Gastroesophageal sphincter (tissue), 4 donors: ENCODE data around the gene MYH14. TPM values are rescaled to one million over a fixed set of nuclear protein-coding genes. Genes with fewer than 3 reads are reported as not detected.

ENCODE experiments used
- ATAC-seq: fragments of 150-250 bp; one replicate; pipeline ENCODE4 v1.9.1; 2016; ENCODE audit warnings: mild to moderate bottlenecking, moderate library complexity
- H3K27ac ChIP-seq, 4 donors: fragments of 200-600 bp; sonication (generic) in 3 of 4; 1 replicate in 3 of 4; 2 replicates in 1 of 4; pipeline ENCODE4 v1.5.1; 2016 to 2019
- H3K27me3 ChIP-seq: fragments of 200-600 bp; sonication (generic); one replicate; pipeline ENCODE4 v1.5.1; 2019
- H3K36me3 ChIP-seq, 2 donors: fragments of 200-600 bp; sonication (generic); one replicate each; pipeline ENCODE4 v1.5.1; 2019; ENCODE audit warnings: control low read depth in 1 of 2
- H3K4me1 ChIP-seq, 3 donors: fragments of 200-600 bp; sonication (generic); 1 replicate in 2 of 3; 2 replicates in 1 of 3; pipeline ENCODE4 v1.5.1; 2016 to 2019; ENCODE audit warnings: control low read depth in 2 of 3
- H3K4me3 ChIP-seq, 2 donors: fragments of 200-600 bp; sonication (generic); one replicate each; pipeline ENCODE4 v1.5.1; 2019; ENCODE audit warnings: mild to moderate bottlenecking in 1 of 2, moderate library complexity in 1 of 2
- H3K9me3 ChIP-seq, 3 donors: fragments of 200-600 bp; sonication (generic); one replicate each; pipeline ENCODE4 v1.5.1; 2017 to 2019; ENCODE audit warnings: control low read depth in 2 of 3
- EP300 ChIP-seq: sonication (generic); formaldehyde crosslinking; IDR thresholded peaks from one replicate; pipeline ENCODE4 v1.6.1; 2017; ENCODE audit warnings: antibody characterized with exemption, mild to moderate bottlenecking
- POLR2A ChIP-seq, 2 donors: fragments of 450-650 bp; IDR thresholded peaks; one replicate each; pipeline ENCODE4 v1.6.1; 2017; ENCODE audit warnings: antibody characterized with exemption in 2 of 2, mild to moderate bottlenecking in 2 of 2, moderate library complexity in 1 of 2
- POLR2AphosphoS5 ChIP-seq: sonication (generic); formaldehyde crosslinking; IDR thresholded peaks from one replicate; pipeline ENCODE4 v1.6.1; 2017; ENCODE audit warnings: antibody characterized with exemption
- WGBS, 2 donors: methylation state at CpG; one replicate each; pipeline ENCODE4 v1.1.5; 2018; ENCODE audit warnings: low coverage in 1 of 2; 5-methylcytosine and 5-hydroxymethylcytosine counted together
- total RNA-seq, 4 donors: library from RNA; depleted of rRNA; stranded (reverse); fragments of >200 nt; gene quantifications; one replicate each; pipeline ENCODE4 v1.1.0, GENCODE V29; 2016
- TF ChIP-seq, protein P1 (sequence below), 4 experiments: fragments of 200-600 bp in 2 of 4; fragments of 450-650 bp in 2 of 4; sonication (generic) in 1 of 4; IDR thresholded peaks; one replicate each; pipeline ENCODE4 v1.5.1; 2017 to 2019; ENCODE audit warnings: antibody characterized with exemption in 4 of 4, mild to moderate bottlenecking in 2 of 4, moderate library complexity in 2 of 4

MYH14 gene
- total RNA-seq, 4 donors from 2014 or later, result 3.5 to 10.0 (median 6.1) TPM

- H3K9me3 ChIP-seq, result no peaks in the 10 kb centered on the region
- no peaks in the 10 kb centered on the region for H3K36me3 ChIP-seq
- peaks cover 74% of the 10 kb centered on the region for H3K27me3 ChIP-seq
- H3K4me3 ChIP-seq, result no peak overlapping the region
- H3K4me1 ChIP-seq, result peaks cover 0 to 22% (median 9%) of the 10 kb centered on the region in 3 donors
- no peak overlapping the region for H3K27ac ChIP-seq
- whole genome bisulfite sequencing, 2 donors, result 80% methylated on average over 1 of the region's 55 CpGs; no CpG with 5 or more reads in 1 of the 2 donors
- TF ChIP-seq, protein P1, sequence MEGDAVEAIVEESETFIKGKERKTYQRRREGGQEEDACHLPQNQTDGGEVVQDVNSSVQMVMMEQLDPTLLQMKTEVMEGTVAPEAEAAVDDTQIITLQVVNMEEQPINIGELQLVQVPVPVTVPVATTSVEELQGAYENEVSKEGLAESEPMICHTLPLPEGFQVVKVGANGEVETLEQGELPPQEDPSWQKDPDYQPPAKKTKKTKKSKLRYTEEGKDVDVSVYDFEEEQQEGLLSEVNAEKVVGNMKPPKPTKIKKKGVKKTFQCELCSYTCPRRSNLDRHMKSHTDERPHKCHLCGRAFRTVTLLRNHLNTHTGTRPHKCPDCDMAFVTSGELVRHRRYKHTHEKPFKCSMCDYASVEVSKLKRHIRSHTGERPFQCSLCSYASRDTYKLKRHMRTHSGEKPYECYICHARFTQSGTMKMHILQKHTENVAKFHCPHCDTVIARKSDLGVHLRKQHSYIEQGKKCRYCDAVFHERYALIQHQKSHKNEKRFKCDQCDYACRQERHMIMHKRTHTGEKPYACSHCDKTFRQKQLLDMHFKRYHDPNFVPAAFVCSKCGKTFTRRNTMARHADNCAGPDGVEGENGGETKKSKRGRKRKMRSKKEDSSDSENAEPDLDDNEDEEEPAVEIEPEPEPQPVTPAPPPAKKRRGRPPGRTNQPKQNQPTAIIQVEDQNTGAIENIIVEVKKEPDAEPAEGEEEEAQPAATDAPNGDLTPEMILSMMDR (IDR thresholded peaks at IDR 0.05), result no peak
- no peak for TF ChIP-seq EP300
- TF ChIP-seq POLR2AphosphoS5, result no peak
- no peak for TF ChIP-seq POLR2A (IDR thresholded peaks at IDR 0.05)
- no peak for ATAC-seq
Observed at GRCh38 chr19:50322931-50323781, 119.7 kb downstream of the MYH14 start.

DNA sequence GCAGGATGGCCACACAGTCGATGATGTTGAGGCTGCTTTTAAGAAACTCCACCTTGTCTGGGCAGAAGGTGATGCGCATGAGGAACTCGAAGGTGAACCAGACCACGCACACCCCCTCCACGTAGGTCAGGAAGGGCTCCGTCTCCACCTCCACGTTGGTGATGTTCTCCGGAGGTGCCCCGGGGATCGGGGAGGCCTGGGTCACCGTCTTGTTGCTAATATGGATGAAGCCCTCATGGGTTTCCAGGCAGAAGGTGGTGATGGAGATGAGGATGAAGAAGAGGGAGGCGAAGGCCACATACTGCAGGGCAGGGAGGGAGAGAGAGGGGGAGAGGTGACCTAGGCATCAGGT, 120.3 kb downstream of the MYH14 start:
- peaks cover 0 to 27% (median 9%) of the 10 kb centered on the region in 3 donors for H3K4me1 ChIP-seq
- H3K9me3 ChIP-seq, result no peaks in the 10 kb centered on the region
- H3K36me3 ChIP-seq, result no peaks in the 10 kb centered on the region
- no peak overlapping the region for H3K27ac ChIP-seq
- H3K4me3 ChIP-seq, result no peak overlapping the region
- 93% methylated on average over 3 of the region's 12 CpGs; no CpG with 5 or more reads in 1 of the 2 donors for WGBS, 2 donors
- TF ChIP-seq, protein P1 (IDR thresholded peaks at IDR 0.05), result no peak
- TF ChIP-seq POLR2A (IDR thresholded peaks at IDR 0.05) (no peak), EP300 (no peak), POLR2AphosphoS5 (no peak)
- peaks cover 73% of the 10 kb centered on the region for H3K27me3 ChIP-seq
- ATAC-seq, result no peak

GRCh38 chr19:50324331-50324730, 120.9 kb downstream of the MYH14 start:
- Histone ChIP-seq H3K9me3 (no peaks in the 10 kb centered on the region), H3K36me3 (no peaks in the 10 kb centered on the region), H3K27me3 (peaks cover 72% of the 10 kb centered on the region), H3K27ac (no peak overlapping the region), H3K4me1 (peaks cover 0 to 32% (median 9%) of the 10 kb centered on the region in 3 donors), H3K4me3 (no peak overlapping the region)
- TF ChIP-seq POLR2A (IDR thresholded peaks at IDR 0.05), result no peak
- TF ChIP-seq, protein P1 (IDR thresholded peaks at IDR 0.05), result no peak
- no peak for TF ChIP-seq EP300
- no peak for TF ChIP-seq POLR2AphosphoS5
- WGBS, 2 donors, result 12 to 75% methylated on average over 2 to 4 of the region's 11 CpGs
- no peak for ATAC-seq

- WGBS, 2 donors, result 0% methylated on average over 1 to 10 of the region's 48 CpGs
- ATAC-seq, result no peak
- Histone ChIP-seq H3K4me1 (peaks cover 0 to 43% (median 18%) of the 10 kb centered on the region in 3 donors), H3K4me3 (no peak overlapping the region), H3K27me3 (peaks cover 72% of the 10 kb centered on the region), H3K9me3 (no peaks in the 10 kb centered on the region), H3K27ac (no peak overlapping the region), H3K36me3 (no peaks in the 10 kb centered on the region)
- TF ChIP-seq EP300 (no peak), POLR2AphosphoS5 (no peak), POLR2A (IDR thresholded peaks at IDR 0.05) (no peak)
- TF ChIP-seq, protein P1 (IDR thresholded peaks at IDR 0.05), result no peak
Observed at GRCh38 chr19:50325310-50326100, 122.1 kb downstream of the MYH14 start.
